Measurements from ENCODE around the gene CCL22.

CCL22 gene

GRCh38 chr16:57387598-57388354 lies 29.2 kb downstream of the CCL22 start:
- no peak for DNase-seq (ENCODE audit: low read depth in 1 of 2, low spot score in 1 of 2)
- H3K27ac ChIP-seq (replicated peaks): no peak overlapping the region
- H3K27me3 ChIP-seq (ENCODE audit: insufficient read depth, poor library complexity, severe bottlenecking): no peaks in the 10 kb centered on the region
- no peak overlapping the region for H3K4me3 ChIP-seq (replicated peaks; ENCODE audit: insufficient read depth, low read length)
- TF ChIP-seq SPI1 (IDR thresholded peaks at IDR 0.05; ENCODE audit: borderline replicate concordance, low read depth): no peak
- TF ChIP-seq CTCF (IDR thresholded peaks at IDR 0.05; ENCODE audit: insufficient read depth, low read length): no peak
- TF ChIP-seq GABPA (IDR thresholded peaks at IDR 0.05; ENCODE audit: low read depth): no peak
- TF ChIP-seq REST (IDR thresholded peaks at IDR 0.05; ENCODE audit: insufficient replicate concordance, low read depth): no peak
- TF ChIP-seq POLR2AphosphoS5 (IDR thresholded peaks at IDR 0.05; ENCODE audit: low read depth): no peak

DNA sequence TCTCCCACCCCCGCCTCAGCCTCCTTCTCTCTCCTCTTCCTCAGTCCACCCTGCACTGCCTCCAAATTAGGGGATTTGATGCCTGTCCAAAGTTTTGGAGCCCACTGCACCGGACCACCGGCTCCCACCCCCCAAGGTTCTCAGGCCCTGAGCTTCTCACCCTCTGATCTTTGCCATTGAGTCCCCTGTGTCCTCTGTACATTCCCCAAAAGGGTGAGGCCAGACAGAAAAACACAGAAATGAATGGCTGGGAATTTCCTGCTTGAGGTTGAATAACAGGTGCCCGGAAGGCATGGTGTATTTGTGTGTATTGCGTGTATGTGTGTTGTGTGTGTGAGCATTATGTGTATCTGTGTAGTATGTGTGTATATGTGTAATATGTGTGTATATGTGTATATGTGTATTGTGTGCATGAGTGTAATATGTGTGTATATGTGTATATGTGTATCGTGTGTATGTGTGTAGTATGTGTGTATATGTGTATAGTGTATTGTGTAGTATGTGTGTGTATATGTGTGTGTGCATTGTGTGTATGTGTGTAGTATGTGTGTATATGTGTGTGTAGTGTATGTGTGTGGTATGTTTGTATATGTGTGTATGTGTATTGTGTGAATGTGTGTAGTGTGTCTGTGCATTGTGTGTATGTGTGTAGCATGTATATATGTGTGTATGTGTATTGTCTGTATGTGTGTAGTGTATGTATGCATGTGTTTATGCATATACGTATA lies 29.9 kb downstream of the CCL22 start:
- TF ChIP-seq REST (IDR thresholded peaks at IDR 0.05; ENCODE audit: insufficient replicate concordance, low read depth): no peak
- H3K4me3 ChIP-seq (replicated peaks; ENCODE audit: insufficient read depth, low read length): no peak overlapping the region
- no peak overlapping the region for H3K27ac ChIP-seq (replicated peaks)
- H3K27me3 ChIP-seq (ENCODE audit: insufficient read depth, poor library complexity, severe bottlenecking): no peaks in the 10 kb centered on the region
- no peak for DNase-seq (ENCODE audit: low read depth in 1 of 2, low spot score in 1 of 2)

DNA sequence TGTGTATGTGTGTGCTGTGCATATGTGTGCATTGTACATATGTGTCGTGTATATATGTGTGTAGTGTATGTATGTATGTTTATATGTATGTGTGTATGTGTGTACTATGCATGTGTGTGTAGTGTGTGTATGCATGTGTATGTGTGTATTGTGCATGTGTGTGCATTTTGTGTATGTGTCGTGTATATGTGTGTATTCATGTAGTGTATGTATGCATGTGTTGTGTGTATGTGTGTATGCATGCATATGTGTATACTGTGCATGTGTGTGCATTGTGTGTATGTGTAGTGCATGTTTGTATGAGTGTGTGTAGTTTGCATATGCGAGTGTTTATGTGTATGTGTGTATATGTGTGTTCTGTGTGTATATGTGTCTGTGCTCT lies 30.5 kb downstream of the CCL22 start:
- TF ChIP-seq CTCF (IDR thresholded peaks at IDR 0.05; ENCODE audit: insufficient read depth, low read length): no peak
- no peak for TF ChIP-seq SPI1 (IDR thresholded peaks at IDR 0.05; ENCODE audit: borderline replicate concordance, low read depth)
- no peak for TF ChIP-seq REST (IDR thresholded peaks at IDR 0.05; ENCODE audit: insufficient replicate concordance, low read depth)
- TF ChIP-seq GABPA (IDR thresholded peaks at IDR 0.05; ENCODE audit: low read depth): no peak
- no peak for TF ChIP-seq POLR2AphosphoS5 (IDR thresholded peaks at IDR 0.05; ENCODE audit: low read depth)
- H3K27ac ChIP-seq (replicated peaks): no peak overlapping the region
- H3K4me3 ChIP-seq (replicated peaks; ENCODE audit: insufficient read depth, low read length): no peak overlapping the region
- no peak for DNase-seq (ENCODE audit: low read depth in 1 of 2, low spot score in 1 of 2)
- no peaks in the 10 kb centered on the region for H3K27me3 ChIP-seq (ENCODE audit: insufficient read depth, poor library complexity, severe bottlenecking)
